HCT116 (cell line): ENCODE data around the gene KMT2E. TPM values are rescaled to one million over a fixed set of nuclear protein-coding genes. Genes with fewer than 3 reads are reported as not detected.

Source experiments
- ATAC-seq: fragments of 200-7000 bp; cut with Tn5 transposase; 2 replicates; pipeline ENCODE4 v1.9.1; 2020; ENCODE audit warnings: mild to moderate bottlenecking, moderate library complexity
- BruUV-seq: library from RNA; stranded (reverse); fragments of 400-500 nt; replicated peaks from 2 replicates; lab custom pipeline; 2021; lab: Mats Ljungman, UMichigan
- CTCF ChIA-PET: fragments of 300-600 bp; sonication (Branson Sonifier 250); formaldehyde crosslinking; loops from one replicate; lab custom pipeline; 2021; ENCODE audit warnings: antibody characterized with exemption; lab: Charles Lee
- POLR2A ChIA-PET: fragments of 300-600, 350-600 bp; sonication (Branson Sonifier 250); formaldehyde crosslinking; loops from one replicate; lab custom pipeline; 2021; ENCODE audit warnings: antibody characterized with exemption; lab: Charles Lee
- RAD21 ChIA-PET, 2 experiments: fragments of 300-600 bp; sonication (Branson Sonifier 250); formaldehyde crosslinking; loops; one replicate each; lab custom pipeline; 2023; ENCODE audit warnings: low total read pairs in 2 of 2; ENCODE audit not compliant: uncharacterized antibody in 2 of 2, unreplicated experiment in 2 of 2, low non-redundant PET in 1 of 2; lab: Charles Lee
- DNase-seq: peaks from one replicate; pipeline ENCODE4 v3.0.0-alpha.2; 2010; ENCODE audit warnings: low read depth, low spot score
- H2AFZ ChIP-seq: fragments of 200-600 bp; shearing (Covaris generic), sonication (generic); 2 replicates; pipeline ENCODE4 v1.6.1; 2017; ENCODE audit warnings: low read depth, mixed run types, mixed read lengths, antibody characterized with exemption, low read length; ENCODE audit not compliant: poor library complexity, severe bottlenecking
- H3K27ac ChIP-seq: 2 replicates; pipeline ENCODE4 v1.5.1; 2012; ENCODE audit warnings: low read depth, low read length
- H3K27me3 ChIP-seq: fragments of 200-600 bp; sonication (generic); 2 replicates; pipeline ENCODE4 v1.6.1; 2016; ENCODE audit warnings: mixed run types, low read length, mixed read lengths; ENCODE audit not compliant: insufficient read depth
- H3K36me3 ChIP-seq, 2 experiments: fragments of 200-500 bp in 1 of 2; fragments of 200-600 bp in 1 of 2; sonication (Bioruptor generic) in 1 of 2; sonication (generic) in 1 of 2; 2 replicates each; pipeline versions ENCODE4 v1.5.1 to v1.6.1; 2014 to 2016; ENCODE audit warnings: low read length in 2 of 2, inconsistent platforms in 1 of 2, mixed read lengths in 1 of 2, mixed run types in 1 of 2; ENCODE audit not compliant: insufficient read depth in 2 of 2, control insufficient read depth in 1 of 2
- H3K4me1 ChIP-seq, 2 experiments: fragments of 200-600 bp in 1 of 2; sonication (generic) in 1 of 2; 2 replicates each; pipeline versions ENCODE4 v1.5.1 to v1.6.1; 2012 to 2017; ENCODE audit warnings: low read length in 2 of 2, inconsistent platforms in 1 of 2, mild to moderate bottlenecking in 1 of 2, mixed read lengths in 1 of 2, mixed run types in 1 of 2, moderate library complexity in 1 of 2; ENCODE audit not compliant: insufficient read depth in 2 of 2, control insufficient read depth in 1 of 2
- H3K4me2 ChIP-seq: fragments of 200-600 bp; sonication (generic); 2 replicates; pipeline ENCODE4 v1.6.1; 2017; ENCODE audit warnings: mixed run types, low read length, mixed read lengths
- H3K4me3 ChIP-seq, 2 experiments: fragments of 200-600 bp in 1 of 2; sonication (generic) in 1 of 2; replicated peaks in 1 of 2; 2 replicates each; pipeline ENCODE4 v1.5.1; 2011 to 2016; ENCODE audit warnings: low read length in 2 of 2, control low read depth in 1 of 2, low read depth in 1 of 2, mild to moderate bottlenecking in 1 of 2, mixed read lengths in 1 of 2, mixed run types in 1 of 2
- H3K79me2 ChIP-seq: fragments of 200-600 bp; sonication (generic); 2 replicates; pipeline ENCODE4 v1.6.1; 2017; ENCODE audit warnings: mild to moderate bottlenecking, mixed run types, low read length, moderate library complexity, mixed read lengths; ENCODE audit not compliant: insufficient read depth
- H3K9ac ChIP-seq: fragments of 200-600 bp; sonication (generic); 2 replicates; pipeline ENCODE4 v1.6.1; 2016; ENCODE audit warnings: low read length, mixed read lengths
- H3K9me2 ChIP-seq: fragments of 200-600 bp; sonication (generic), shearing (Covaris generic); 2 replicates; pipeline ENCODE4 v1.6.1; 2017; ENCODE audit warnings: mixed run types, mild to moderate bottlenecking, moderate library complexity; ENCODE audit not compliant: insufficient read depth
- H3K9me3 ChIP-seq, 2 experiments: fragments of 200-500 bp in 1 of 2; fragments of 200-600 bp in 1 of 2; sonication (Bioruptor generic) in 1 of 2; sonication (generic) in 1 of 2; 2 replicates each; pipeline ENCODE4 v1.6.1; 2014 to 2017; ENCODE audit warnings: low read length in 2 of 2, mixed read lengths in 2 of 2, inconsistent platforms in 1 of 2, low read depth in 1 of 2, mild to moderate bottlenecking in 1 of 2, mixed run types in 1 of 2, moderate library complexity in 1 of 2; ENCODE audit not compliant: control insufficient read depth in 1 of 2, insufficient read depth in 1 of 2
- H4K20me1 ChIP-seq: fragments of 200-600 bp; sonication (generic), shearing (Covaris generic); 2 replicates; pipeline ENCODE4 v1.6.1; 2017; ENCODE audit warnings: mixed run types, mild to moderate bottlenecking, moderate library complexity; ENCODE audit not compliant: insufficient read depth
- CBX3 ChIP-seq: IDR thresholded peaks from 2 replicates; pipeline ENCODE4 v1.6.1; 2012; ENCODE audit warnings: low read depth
- EGR1 ChIP-seq: IDR thresholded peaks from 2 replicates; pipeline ENCODE4 v1.6.1; 2012; ENCODE audit warnings: low read depth
- ELF1 ChIP-seq: IDR thresholded peaks from 2 replicates; pipeline ENCODE4 v1.6.1; 2012; ENCODE audit warnings: low read depth, borderline replicate concordance
- EZH2 ChIP-seq: fragments of 200-600 bp; sonication (generic); IDR thresholded peaks from 2 replicates; pipeline ENCODE4 v1.6.1; 2017; ENCODE audit warnings: antibody characterized with exemption, mixed run types
- EZH2phosphoT487 ChIP-seq: fragments of 200-600 bp; IDR thresholded peaks from 2 replicates; pipeline ENCODE4 v1.6.1; 2018; ENCODE audit warnings: antibody characterized with exemption, borderline replicate concordance
- FOSL1 ChIP-seq: IDR thresholded peaks from 2 replicates; pipeline ENCODE4 v1.6.1; 2012; ENCODE audit warnings: low read depth
- JUND ChIP-seq: IDR thresholded peaks from 2 replicates; pipeline ENCODE4 v1.6.1; 2012
- POLR2A ChIP-seq: IDR thresholded peaks from 2 replicates; pipeline ENCODE4 v1.7.0; 2011; ENCODE audit warnings: borderline replicate concordance; ENCODE audit not compliant: insufficient read depth, insufficient read length; ENCODE audit errors: extremely low read depth
- POLR2AphosphoS5 ChIP-seq: IDR thresholded peaks from 2 replicates; pipeline ENCODE4 v1.6.1; 2011; ENCODE audit warnings: mild to moderate bottlenecking, low read depth, low read length, moderate library complexity
- RAD21 ChIP-seq: IDR thresholded peaks from 2 replicates; pipeline ENCODE4 v1.6.1; 2012; ENCODE audit warnings: low read depth, mild to moderate bottlenecking
- REST ChIP-seq: IDR thresholded peaks from 2 replicates; pipeline ENCODE4 v1.6.1; 2012; ENCODE audit warnings: low read depth
- SIN3A ChIP-seq: IDR thresholded peaks from 2 replicates; pipeline ENCODE4 v1.6.1; 2012; ENCODE audit warnings: low read depth
- SP1 ChIP-seq: IDR thresholded peaks from 2 replicates; pipeline ENCODE4 v1.6.1; 2012; ENCODE audit warnings: low read depth
- SRF ChIP-seq: IDR thresholded peaks from 2 replicates; pipeline ENCODE4 v1.6.1; 2012; ENCODE audit warnings: low read depth
- TCF7L2 ChIP-seq: IDR thresholded peaks from 2 replicates; pipeline ENCODE4 v1.7.0; 2011; ENCODE audit warnings: borderline replicate concordance, inconsistent platforms; ENCODE audit not compliant: insufficient read depth, insufficient read length; ENCODE audit errors: extremely low read depth
- YY1 ChIP-seq: IDR thresholded peaks from 2 replicates; pipeline ENCODE4 v1.6.1; 2011; ENCODE audit warnings: low read length, low read depth, moderate library complexity, mild to moderate bottlenecking; ENCODE audit not compliant: insufficient replicate concordance; ENCODE audit errors: extremely low read depth
- ZBTB33 ChIP-seq: IDR thresholded peaks from 2 replicates; pipeline ENCODE4 v1.6.1; 2011; ENCODE audit warnings: mild to moderate bottlenecking, low read length, moderate library complexity; ENCODE audit not compliant: insufficient replicate concordance; ENCODE audit errors: extremely low read depth
- ZFX ChIP-seq: fragments of 450-650 bp; IDR thresholded peaks from 2 replicates; pipeline ENCODE4 v1.6.1; 2017
- intact Hi-C: fragments of 100-400 bp; cut with micrococcal nuclease; formaldehyde crosslinking; loops from 2 replicates; pipeline ENCODE4 v1.10.0; 2022
- total RNA-seq: library from RNA; stranded (reverse); gene quantifications from one replicate; pipeline ENCODE4 v1.2.1, GENCODE V29; 2021; ENCODE audit not compliant: unreplicated experiment
- TF ChIP-seq, protein P1 (sequence below): IDR thresholded peaks from 2 replicates; pipeline ENCODE4 v1.6.1; 2012
- TF ChIP-seq, protein P2 (sequence below), 3 experiments: fragments of 200-600 bp in 1 of 3; sonication (generic) in 1 of 3; IDR thresholded peaks in 2 of 3; conservative IDR thresholded peaks in 1 of 3; 2 replicates each; pipeline ENCODE4 v1.5.1; 2012 to 2017; ENCODE audit warnings: low read depth in 2 of 3, low read length in 2 of 3, antibody characterized with exemption in 1 of 3, borderline replicate concordance in 1 of 3, control low read depth in 1 of 3, mild to moderate bottlenecking in 1 of 3, mixed read lengths in 1 of 3, mixed run types in 1 of 3, moderate library complexity in 1 of 3; ENCODE audit not compliant: insufficient read depth in 1 of 3

The KMT2E gene
- total RNA-seq, 1 experiment from 2014 or later, result 39.8 TPM

- H3K27ac ChIP-seq, result no peak overlapping the region
- no peaks in the 10 kb centered on the region for H3K36me3 ChIP-seq
- H3K9me3 ChIP-seq, result no peaks in the 10 kb centered on the region
- peaks cover 0 to 2% of the 10 kb centered on the region in 2 experiments; a peak in 1 of 4 replicates for H3K4me1 ChIP-seq
- H4K20me1 ChIP-seq, result peaks cover 18% of the 10 kb centered on the region; the same call in 1 of the 2 replicates
- H3K4me2 ChIP-seq, result no peak overlapping the region
- H3K9me2 ChIP-seq, result no peaks in the 10 kb centered on the region
- peaks cover 94% of the 10 kb centered on the region for H3K79me2 ChIP-seq
- no TSS peak for BruUV-seq
- H3K9ac ChIP-seq, result no peak overlapping the region
- no peaks in the 10 kb centered on the region for H3K27me3 ChIP-seq
- no peak overlapping the region for H3K4me3 ChIP-seq
- TF ChIP-seq SP1 (no peak), TCF7L2 (no peak), EZH2phosphoT487 (no peak), YY1 (no peak), SRF (no peak), ZBTB33 (no peak), JUND (no peak), POLR2AphosphoS5 (no peak), ELF1 (no peak), EGR1 (no peak), POLR2A (no peak), EZH2 (no peak), CBX3 (no peak), SIN3A (no peak), ZFX (no peak), REST (no peak), RAD21 (no peak), FOSL1 (no peak)
- TF ChIP-seq, protein P1, sequence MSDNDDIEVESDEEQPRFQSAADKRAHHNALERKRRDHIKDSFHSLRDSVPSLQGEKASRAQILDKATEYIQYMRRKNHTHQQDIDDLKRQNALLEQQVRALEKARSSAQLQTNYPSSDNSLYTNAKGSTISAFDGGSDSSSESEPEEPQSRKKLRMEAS, result no peak
- TF ChIP-seq, protein P2, sequence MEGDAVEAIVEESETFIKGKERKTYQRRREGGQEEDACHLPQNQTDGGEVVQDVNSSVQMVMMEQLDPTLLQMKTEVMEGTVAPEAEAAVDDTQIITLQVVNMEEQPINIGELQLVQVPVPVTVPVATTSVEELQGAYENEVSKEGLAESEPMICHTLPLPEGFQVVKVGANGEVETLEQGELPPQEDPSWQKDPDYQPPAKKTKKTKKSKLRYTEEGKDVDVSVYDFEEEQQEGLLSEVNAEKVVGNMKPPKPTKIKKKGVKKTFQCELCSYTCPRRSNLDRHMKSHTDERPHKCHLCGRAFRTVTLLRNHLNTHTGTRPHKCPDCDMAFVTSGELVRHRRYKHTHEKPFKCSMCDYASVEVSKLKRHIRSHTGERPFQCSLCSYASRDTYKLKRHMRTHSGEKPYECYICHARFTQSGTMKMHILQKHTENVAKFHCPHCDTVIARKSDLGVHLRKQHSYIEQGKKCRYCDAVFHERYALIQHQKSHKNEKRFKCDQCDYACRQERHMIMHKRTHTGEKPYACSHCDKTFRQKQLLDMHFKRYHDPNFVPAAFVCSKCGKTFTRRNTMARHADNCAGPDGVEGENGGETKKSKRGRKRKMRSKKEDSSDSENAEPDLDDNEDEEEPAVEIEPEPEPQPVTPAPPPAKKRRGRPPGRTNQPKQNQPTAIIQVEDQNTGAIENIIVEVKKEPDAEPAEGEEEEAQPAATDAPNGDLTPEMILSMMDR (IDR thresholded peaks at IDR 0.05 in 2 of 3, conservative IDR thresholded peaks at IDR 0.05 in 1 of 3; ENCODE audit: borderline replicate concordance in 1 of 3, insufficient read depth in 1 of 3, low read depth in 2 of 3, low read length in 2 of 3), result no peak
- H2AFZ ChIP-seq, result no peak overlapping the region
- ChIA-PET CTCF (interaction anchor here (0.8 kb wide), 1 partner anchor 8 kb away, joined by 4 read pairs; no protein-coding TSS in a partner anchor), POLR2A (no interaction called here), RAD21 (no interaction called here)
- DNase-seq (no peak), ATAC-seq (no peak)
- intact Hi-C loops, result no loop called here
These were observed 18.7 kb downstream of the KMT2E start for GRCh38 chr7:105032553-105033214.
